HL-60 (cell line): Measurements from ENCODE around the gene PDRG1.
A peak's percentile ranks its signal among the peaks of the same experiment; 100 is the strongest.

ENCODE experiments used
- DNase-seq, 2 experiments: peaks; one replicate each; pipeline ENCODE4 v3.0.0-alpha.2; 2010 to 2020; ENCODE audit warnings: low read depth in 1 of 2, low spot score in 1 of 2
- H3K27ac ChIP-seq: fragments of 250-450 bp; sonication (Bioruptor Pico); replicated peaks from 2 replicates; pipeline ENCODE4 v1.5.1; 2020; ENCODE audit warnings: mild to moderate bottlenecking, moderate library complexity
- H3K27me3 ChIP-seq: fragments of 250-450 bp; sonication (Bioruptor Pico); 2 replicates; pipeline ENCODE4 v1.5.1; 2021; ENCODE audit warnings: mild to moderate bottlenecking, moderate library complexity; ENCODE audit not compliant: insufficient read depth, poor library complexity, severe bottlenecking
- H3K4me3 ChIP-seq: replicated peaks from 2 replicates; pipeline ENCODE4 v1.5.1; 2011; ENCODE audit warnings: mild to moderate bottlenecking, control low read depth, low read length; ENCODE audit not compliant: insufficient read depth
- GABPA ChIP-seq: IDR thresholded peaks from 2 replicates; pipeline ENCODE4 v1.6.1; 2012; ENCODE audit warnings: low read depth
- POLR2AphosphoS5 ChIP-seq: IDR thresholded peaks from 2 replicates; pipeline ENCODE4 v1.6.1; 2012; ENCODE audit warnings: low read depth
- SPI1 ChIP-seq: IDR thresholded peaks from 2 replicates; pipeline ENCODE4 v1.6.1; 2012; ENCODE audit warnings: low read depth, mild to moderate bottlenecking, borderline replicate concordance
- TF ChIP-seq, protein P1 (sequence below): IDR thresholded peaks from one replicate; pipeline ENCODE4 v1.5.1; 2011; ENCODE audit warnings: low read length, control low read depth, inconsistent platforms; ENCODE audit not compliant: insufficient read depth
- TF ChIP-seq, protein P2 (sequence below): IDR thresholded peaks from 2 replicates; pipeline ENCODE4 v1.6.1; 2012; ENCODE audit warnings: low read depth; ENCODE audit not compliant: insufficient replicate concordance

The PDRG1 gene

DNA sequence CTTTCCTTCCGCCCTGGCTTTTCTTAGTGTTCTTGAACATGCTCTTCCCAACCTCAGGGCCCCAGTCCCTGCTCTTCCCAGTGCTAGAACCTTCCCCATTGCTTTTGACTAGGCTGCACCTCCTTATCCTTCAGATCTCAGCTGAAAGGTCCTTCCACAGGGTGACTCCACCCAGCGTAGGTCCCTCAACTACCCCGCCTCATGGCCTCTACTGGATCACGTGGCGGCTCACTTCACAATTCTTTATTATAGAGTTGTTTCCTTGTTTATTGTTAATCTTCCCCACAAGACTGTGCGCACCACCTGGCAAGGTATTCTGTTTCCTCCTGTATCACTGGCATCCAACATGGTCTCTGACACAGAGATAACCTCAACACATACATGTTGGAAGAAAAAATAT lies 50.2 kb downstream of the PDRG1 start:
- H3K4me3 ChIP-seq, result no peak overlapping the region
- no peak for DNase-seq
- TF ChIP-seq, protein P1, sequence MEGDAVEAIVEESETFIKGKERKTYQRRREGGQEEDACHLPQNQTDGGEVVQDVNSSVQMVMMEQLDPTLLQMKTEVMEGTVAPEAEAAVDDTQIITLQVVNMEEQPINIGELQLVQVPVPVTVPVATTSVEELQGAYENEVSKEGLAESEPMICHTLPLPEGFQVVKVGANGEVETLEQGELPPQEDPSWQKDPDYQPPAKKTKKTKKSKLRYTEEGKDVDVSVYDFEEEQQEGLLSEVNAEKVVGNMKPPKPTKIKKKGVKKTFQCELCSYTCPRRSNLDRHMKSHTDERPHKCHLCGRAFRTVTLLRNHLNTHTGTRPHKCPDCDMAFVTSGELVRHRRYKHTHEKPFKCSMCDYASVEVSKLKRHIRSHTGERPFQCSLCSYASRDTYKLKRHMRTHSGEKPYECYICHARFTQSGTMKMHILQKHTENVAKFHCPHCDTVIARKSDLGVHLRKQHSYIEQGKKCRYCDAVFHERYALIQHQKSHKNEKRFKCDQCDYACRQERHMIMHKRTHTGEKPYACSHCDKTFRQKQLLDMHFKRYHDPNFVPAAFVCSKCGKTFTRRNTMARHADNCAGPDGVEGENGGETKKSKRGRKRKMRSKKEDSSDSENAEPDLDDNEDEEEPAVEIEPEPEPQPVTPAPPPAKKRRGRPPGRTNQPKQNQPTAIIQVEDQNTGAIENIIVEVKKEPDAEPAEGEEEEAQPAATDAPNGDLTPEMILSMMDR, result no peak
- TF ChIP-seq, protein P2, sequence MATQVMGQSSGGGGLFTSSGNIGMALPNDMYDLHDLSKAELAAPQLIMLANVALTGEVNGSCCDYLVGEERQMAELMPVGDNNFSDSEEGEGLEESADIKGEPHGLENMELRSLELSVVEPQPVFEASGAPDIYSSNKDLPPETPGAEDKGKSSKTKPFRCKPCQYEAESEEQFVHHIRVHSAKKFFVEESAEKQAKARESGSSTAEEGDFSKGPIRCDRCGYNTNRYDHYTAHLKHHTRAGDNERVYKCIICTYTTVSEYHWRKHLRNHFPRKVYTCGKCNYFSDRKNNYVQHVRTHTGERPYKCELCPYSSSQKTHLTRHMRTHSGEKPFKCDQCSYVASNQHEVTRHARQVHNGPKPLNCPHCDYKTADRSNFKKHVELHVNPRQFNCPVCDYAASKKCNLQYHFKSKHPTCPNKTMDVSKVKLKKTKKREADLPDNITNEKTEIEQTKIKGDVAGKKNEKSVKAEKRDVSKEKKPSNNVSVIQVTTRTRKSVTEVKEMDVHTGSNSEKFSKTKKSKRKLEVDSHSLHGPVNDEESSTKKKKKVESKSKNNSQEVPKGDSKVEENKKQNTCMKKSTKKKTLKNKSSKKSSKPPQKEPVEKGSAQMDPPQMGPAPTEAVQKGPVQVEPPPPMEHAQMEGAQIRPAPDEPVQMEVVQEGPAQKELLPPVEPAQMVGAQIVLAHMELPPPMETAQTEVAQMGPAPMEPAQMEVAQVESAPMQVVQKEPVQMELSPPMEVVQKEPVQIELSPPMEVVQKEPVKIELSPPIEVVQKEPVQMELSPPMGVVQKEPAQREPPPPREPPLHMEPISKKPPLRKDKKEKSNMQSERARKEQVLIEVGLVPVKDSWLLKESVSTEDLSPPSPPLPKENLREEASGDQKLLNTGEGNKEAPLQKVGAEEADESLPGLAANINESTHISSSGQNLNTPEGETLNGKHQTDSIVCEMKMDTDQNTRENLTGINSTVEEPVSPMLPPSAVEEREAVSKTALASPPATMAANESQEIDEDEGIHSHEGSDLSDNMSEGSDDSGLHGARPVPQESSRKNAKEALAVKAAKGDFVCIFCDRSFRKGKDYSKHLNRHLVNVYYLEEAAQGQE, result no peak
- TF ChIP-seq POLR2AphosphoS5 (no peak), GABPA (no peak)
- peaks cover 2% of the 10 kb centered on the region for H3K27me3 ChIP-seq
- no peak overlapping the region for H3K27ac ChIP-seq

DNA sequence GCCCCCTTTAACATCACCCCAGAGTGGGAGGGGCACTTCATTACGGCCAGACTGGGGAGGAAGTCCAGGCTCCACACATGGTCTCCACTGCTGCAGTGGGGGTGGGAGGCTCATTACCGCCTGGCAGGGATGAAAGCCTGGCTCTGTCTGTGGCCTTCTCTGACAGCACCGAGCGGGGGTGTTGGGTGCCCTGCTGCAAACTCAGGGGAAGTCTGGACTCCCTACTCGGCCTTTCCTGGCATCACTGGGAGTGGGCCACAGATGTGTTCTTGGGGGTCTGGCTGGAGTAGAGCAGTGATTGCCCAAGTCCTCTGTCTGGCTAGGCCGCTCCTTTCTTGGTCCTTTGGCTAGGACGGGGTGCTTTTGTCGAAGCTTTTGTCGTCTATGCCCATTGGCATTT lies 54.3 kb downstream of the PDRG1 start:
- no peak for TF ChIP-seq GABPA
- TF ChIP-seq, protein P2, result no peak
- no peak for TF ChIP-seq SPI1
- TF ChIP-seq, protein P1, result no peak
- no peak for TF ChIP-seq POLR2AphosphoS5
- DNase-seq, result no peak
- Histone ChIP-seq H3K27ac (no peak overlapping the region), H3K4me3 (no peak overlapping the region), H3K27me3 (peaks cover 2% of the 10 kb centered on the region)

DNA sequence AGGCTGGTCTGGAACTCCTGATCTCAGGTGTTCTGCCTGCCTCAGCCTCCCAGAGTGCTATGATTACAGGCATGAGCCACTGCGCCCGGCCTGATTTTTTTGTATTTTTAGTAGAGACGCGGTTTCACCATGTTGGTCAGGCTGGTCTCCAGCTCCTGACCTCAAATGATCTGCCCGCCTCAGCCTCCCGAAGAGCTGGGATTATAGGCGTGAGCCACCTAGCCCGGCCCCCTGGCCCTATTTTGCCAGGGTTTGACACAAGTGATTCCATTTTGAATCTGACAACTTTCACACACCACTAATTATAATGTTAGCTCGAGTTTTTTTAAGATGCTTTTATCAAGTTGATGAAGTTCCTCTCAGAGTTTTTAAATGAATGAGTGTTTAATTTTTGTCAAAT lies 55.8 kb downstream of the PDRG1 start:
- Histone ChIP-seq H3K27ac (no peak overlapping the region), H3K4me3 (no peak overlapping the region), H3K27me3 (peaks cover 2% of the 10 kb centered on the region)
- TF ChIP-seq GABPA, result no peak
- TF ChIP-seq, protein P1, result no peak
- no peak for TF ChIP-seq SPI1
- no peak for TF ChIP-seq POLR2AphosphoS5
- DNase-seq, result no peak

DNA sequence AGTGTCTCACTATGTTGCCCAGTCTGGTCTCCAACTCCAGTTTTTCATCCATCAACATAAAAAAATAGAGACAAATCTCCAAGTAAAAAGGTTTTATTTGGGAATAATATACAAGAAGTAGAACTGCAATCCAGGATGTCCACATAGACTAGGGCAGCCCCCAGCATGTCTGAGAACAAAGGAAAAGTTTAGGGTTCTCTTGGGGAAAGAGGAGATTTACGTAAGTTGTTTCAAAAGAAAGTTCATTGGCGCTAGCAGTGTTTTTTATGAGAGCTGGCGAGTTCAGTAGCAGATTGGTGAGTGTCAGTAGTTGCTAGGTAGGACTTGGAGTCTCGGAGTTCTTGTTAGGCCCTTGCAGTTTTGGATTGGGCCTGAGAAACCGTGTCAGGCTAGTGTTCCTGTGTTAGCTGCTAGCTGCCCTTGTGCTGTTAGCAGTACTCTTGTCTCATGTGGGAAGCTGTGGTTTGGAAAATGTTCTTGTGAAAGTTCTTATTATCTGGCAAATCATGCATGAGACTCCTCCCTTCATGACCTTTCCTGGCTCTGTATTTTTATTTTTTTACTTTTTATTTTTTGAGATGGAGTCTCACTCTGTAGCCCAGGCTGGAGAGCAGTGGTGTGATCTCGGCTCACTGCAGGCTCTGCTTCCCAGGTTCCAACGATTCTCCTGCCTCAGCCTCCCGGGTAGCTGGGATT lies 56.7 kb downstream of the PDRG1 start:
- no peak overlapping the region for H3K27ac ChIP-seq
- no peak for TF ChIP-seq SPI1
- TF ChIP-seq, protein P1, result no peak
- TF ChIP-seq GABPA, result no peak
- TF ChIP-seq, protein P2, result no peak
- no peak for TF ChIP-seq POLR2AphosphoS5
- peaks cover 2% of the 10 kb centered on the region for H3K27me3 ChIP-seq
- DNase-seq, result peak in 1 of 2 experiments; percentile 55
- H3K4me3 ChIP-seq, result no peak overlapping the region
